GM12864 (cell line): ENCODE measurements around the gene SMARCAD1.
A peak's percentile ranks its signal among the peaks of the same experiment; 100 is the strongest.
"Not testable (repeated sequence)": the region's sequence is repeated elsewhere in the genome, so short reads cannot be mapped to it uniquely, and the experiment has no call there.

Experiments used
- DNase-seq: peaks from one replicate; pipeline ENCODE4 v3.0.0-alpha.2; 2011; ENCODE audit warnings: low read depth
- H3K4me3 ChIP-seq: 2 replicates; pipeline ENCODE4 v1.5.1; 2011; ENCODE audit warnings: mild to moderate bottlenecking, low read depth, low read length, control low read depth
- TF ChIP-seq, protein P1 (sequence below): IDR thresholded peaks from 2 replicates; pipeline ENCODE4 v1.5.1; 2011; ENCODE audit warnings: low read depth, mild to moderate bottlenecking, moderate library complexity, low read length, control low read depth, inconsistent platforms; ENCODE audit errors: missing control alignments

SMARCAD1 gene

DNA sequence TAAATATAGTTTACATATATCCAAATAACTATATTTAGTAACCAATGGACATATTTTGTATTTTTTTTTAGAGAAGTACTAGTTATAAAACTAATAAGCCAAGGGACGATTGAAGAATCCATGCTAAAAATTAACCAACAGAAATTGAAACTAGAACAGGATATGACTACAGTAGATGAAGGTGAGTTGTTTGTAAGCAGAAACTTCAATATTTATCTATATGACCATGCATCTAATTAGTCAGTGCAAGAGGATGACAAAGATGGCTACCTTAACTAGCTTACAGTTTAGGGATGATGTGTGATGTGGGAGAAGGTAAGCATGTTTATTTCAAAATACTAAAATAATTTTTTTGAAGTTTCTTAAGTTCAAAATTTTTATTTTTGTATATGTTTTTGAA is 77.2 kb downstream of the SMARCAD1 start:
- H3K4me3 ChIP-seq, result no peak overlapping the region
- DNase-seq, result no peak
- TF ChIP-seq, protein P1, sequence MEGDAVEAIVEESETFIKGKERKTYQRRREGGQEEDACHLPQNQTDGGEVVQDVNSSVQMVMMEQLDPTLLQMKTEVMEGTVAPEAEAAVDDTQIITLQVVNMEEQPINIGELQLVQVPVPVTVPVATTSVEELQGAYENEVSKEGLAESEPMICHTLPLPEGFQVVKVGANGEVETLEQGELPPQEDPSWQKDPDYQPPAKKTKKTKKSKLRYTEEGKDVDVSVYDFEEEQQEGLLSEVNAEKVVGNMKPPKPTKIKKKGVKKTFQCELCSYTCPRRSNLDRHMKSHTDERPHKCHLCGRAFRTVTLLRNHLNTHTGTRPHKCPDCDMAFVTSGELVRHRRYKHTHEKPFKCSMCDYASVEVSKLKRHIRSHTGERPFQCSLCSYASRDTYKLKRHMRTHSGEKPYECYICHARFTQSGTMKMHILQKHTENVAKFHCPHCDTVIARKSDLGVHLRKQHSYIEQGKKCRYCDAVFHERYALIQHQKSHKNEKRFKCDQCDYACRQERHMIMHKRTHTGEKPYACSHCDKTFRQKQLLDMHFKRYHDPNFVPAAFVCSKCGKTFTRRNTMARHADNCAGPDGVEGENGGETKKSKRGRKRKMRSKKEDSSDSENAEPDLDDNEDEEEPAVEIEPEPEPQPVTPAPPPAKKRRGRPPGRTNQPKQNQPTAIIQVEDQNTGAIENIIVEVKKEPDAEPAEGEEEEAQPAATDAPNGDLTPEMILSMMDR, result no peak

DNA sequence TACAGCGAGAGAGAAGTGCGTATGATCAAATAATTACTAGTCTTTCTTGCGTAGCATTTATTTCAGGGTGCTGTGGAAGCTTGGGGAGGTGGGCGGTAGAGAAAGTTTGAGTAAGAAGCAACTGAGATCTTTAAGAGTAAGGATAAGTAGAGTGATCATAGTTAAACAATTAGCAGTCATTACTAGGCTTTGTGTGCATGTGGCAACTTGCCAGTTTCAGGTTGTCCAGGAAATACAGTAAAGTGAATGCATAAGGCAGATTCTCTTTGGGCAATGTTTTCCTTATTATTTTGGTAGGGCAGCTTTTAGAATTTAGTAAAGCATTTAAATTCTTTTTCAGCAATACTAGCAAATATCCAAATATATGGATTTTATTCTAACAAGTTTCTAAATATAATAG is 78.0 kb downstream of the SMARCAD1 start:
- TF ChIP-seq, protein P1, result no peak
- DNase-seq, result no peak
- no peak overlapping the region for H3K4me3 ChIP-seq

DNA sequence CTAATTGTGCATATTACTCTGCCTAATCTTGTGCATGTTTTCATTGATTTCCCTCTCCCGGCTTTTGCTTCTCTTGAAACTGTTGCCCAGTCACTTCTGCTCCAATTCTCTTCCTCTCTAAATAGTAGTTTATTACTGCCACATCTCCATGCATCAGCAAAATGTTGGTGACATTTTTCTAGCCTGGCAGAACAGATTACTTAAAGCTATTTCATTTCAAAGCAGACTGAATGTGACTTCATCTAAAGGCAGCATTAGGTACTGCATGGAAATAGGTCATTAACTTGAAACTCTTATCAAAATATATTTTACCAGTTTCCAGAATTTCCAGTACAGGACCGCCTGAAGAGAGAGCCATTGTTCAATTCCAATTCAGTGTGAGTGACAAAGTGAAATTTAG is 82.6 kb downstream of the SMARCAD1 start:
- DNase-seq, result no peak
- TF ChIP-seq, protein P1, result no peak
- H3K4me3 ChIP-seq, result no peak overlapping the region

DNA sequence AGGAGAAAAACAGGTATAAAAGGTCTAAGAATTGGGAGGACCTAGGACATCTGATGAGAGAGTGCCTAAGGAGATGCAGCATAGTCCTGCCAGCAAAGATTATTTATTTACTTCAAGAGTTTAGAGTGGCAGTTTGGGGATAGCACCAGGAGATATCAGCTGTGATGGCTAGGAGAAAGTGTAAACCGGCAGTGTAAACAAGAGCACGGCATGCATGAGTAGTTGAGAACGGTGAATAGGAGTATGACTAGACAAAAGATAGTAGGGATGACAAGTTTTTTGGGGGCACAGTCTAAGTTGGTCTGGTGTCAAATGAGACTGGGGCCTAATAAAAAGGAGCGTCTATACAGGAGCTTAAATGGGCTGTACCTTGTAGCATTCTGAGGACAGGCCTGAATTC is 86.3 kb downstream of the SMARCAD1 start:
- DNase-seq, H3K4me3 ChIP-seq: not testable (repeated sequence)

DNA sequence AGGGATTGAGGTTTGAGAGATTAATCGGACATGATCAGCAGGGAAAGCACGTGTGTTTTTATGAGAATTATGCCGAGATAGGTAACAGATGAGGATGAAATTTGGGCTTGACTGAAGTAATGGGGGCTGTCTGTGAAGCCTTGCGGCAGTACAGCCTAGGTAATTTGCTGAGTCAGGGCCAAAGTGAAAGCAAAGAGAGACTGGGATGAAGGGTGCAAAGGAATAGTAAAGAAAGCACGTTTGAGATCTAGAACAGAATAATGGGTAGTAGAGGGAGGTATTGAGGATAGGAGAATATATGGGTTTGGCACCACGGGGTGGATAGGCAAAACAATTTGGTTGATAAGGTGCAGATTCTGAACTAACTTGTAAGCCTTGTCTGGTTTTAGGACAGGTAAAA is 87.8 kb downstream of the SMARCAD1 start:
- H3K4me3 ChIP-seq, result not testable (repeated sequence)

DNA sequence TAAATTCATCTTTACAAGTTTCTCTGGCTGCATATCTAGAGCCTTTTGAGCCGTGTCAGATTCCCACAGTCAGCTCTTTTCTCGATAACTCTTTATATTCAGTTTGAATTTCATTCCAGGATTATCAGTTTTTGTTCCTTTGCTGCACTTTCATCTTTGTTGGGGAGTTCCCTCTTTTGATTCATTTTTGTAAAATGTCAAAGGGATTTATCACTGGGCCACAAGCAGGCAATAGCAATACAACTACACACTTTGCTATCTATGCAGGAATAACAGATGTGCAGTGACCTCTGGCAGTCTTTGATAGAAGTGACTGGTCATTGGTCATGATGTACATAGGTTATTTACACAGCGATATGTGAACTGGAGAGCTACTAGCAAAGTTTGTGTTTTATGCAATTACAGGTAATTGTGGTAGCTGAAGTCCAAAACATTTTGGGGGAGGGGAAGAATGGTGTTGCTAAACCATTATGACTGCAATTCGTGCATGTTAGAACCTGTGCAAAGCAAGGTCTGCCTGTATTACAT is 91.1 kb downstream of the SMARCAD1 start:
- DNase-seq, result no peak
- H3K4me3 ChIP-seq, result no peak overlapping the region
- TF ChIP-seq, protein P1, result no peak

More for the DNA sequence above, 87.8 kb downstream of the SMARCAD1 start:
- not testable (repeated sequence) for DNase-seq

DNA sequence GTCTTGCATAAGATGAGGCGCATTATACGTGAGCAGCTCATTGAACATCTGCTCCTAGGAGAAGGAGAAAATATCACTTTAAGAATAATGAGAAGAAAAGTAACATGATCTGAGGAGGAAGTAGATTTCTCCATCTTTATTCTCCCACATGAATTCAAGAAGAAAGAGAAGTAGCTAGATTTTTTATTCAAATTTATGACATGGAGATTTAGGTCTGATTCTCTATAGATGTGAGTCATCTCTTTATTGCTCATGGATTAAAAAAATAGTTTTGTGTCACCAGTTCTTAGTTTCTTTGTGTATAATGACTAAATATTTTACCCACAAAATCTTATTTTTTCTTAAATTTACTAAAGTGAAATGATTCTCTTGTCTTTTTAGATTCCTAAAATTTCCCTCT is 94.5 kb downstream of the SMARCAD1 start:
- no peak for DNase-seq

DNA sequence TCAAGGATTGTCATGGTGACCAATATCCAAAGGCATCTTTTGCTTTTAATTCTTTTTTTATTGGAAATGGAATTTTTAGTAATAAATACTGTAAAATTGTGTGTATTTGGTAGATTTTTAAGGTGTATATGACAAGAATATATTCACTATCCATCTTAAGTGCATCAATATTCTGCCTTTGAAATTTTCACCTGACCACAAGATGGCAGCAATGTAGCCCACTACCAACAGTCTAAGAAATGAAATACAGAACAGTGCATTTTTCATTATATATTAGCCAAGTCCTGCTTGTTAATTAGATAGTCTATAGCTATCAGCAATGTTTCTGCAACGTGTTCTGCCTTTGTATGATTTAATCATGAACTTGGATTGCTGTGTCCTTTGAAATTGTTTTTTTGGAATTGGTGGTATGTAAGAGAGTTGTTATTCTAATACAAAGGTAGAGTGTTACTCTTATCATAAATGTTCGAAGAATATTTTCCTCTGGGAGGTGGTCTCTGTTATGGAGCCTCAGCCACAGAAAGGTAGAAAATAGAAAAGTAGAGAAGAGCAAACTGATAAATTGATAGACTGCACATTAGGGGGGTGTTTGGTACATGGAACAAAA is 96.8 kb downstream of the SMARCAD1 start:
- TF ChIP-seq, protein P1, result peak; percentile 48
- DNase-seq, result peak; percentile 3
- H3K4me3 ChIP-seq, result no peak overlapping the region

More for the DNA sequence above, 94.5 kb downstream of the SMARCAD1 start:
- H3K4me3 ChIP-seq, result no peak overlapping the region
- TF ChIP-seq, protein P1, result no peak
